HepG2 (cell line): ENCODE data around the gene STUB1. TPM values are rescaled to one million over a fixed set of nuclear protein-coding genes. Genes with fewer than 3 reads are reported as not detected.

Source experiments
- MBNL3 ChIP-seq: fragments of 250-450 bp; sonication (Bioruptor Pico); conservative IDR thresholded peaks from 2 replicates; pipeline ENCODE4 v1.8.0; 2022; ENCODE audit warnings: mild to moderate bottlenecking, inconsistent platforms
- NCOR1 ChIP-seq: fragments of 200-600 bp; sonication (generic); IDR thresholded peaks from 2 replicates; pipeline ENCODE4 v1.7.0; 2017; ENCODE audit warnings: antibody characterized with exemption, low read length, borderline replicate concordance
- PCBP1 ChIP-seq: fragments of 200-400 bp; formaldehyde crosslinking; IDR thresholded peaks from 2 replicates; pipeline ENCODE4 v1.6.1; 2017; ENCODE audit warnings: mild to moderate bottlenecking, low read depth, low read length, borderline replicate concordance
- PHF21A ChIP-seq: sonication (generic); formaldehyde crosslinking; IDR thresholded peaks from 2 replicates; pipeline ENCODE4 v1.5.0; 2020; ENCODE audit warnings: mild to moderate bottlenecking, missing genetic modification reagents
- YEATS2 ChIP-seq: sonication (generic); formaldehyde crosslinking; IDR thresholded peaks from 2 replicates; pipeline ENCODE4 v1.4.0; 2020; ENCODE audit warnings: missing genetic modification reagents, borderline replicate concordance
- ZNF225 ChIP-seq: sonication (generic); formaldehyde crosslinking; IDR thresholded peaks from 2 replicates; pipeline ENCODE4 v1.4.0; 2020; ENCODE audit warnings: mild to moderate bottlenecking, missing genetic modification reagents
- ZNF383 ChIP-seq: sonication (generic); formaldehyde crosslinking; IDR thresholded peaks from 2 replicates; pipeline ENCODE4 v1.4.0; 2020; ENCODE audit warnings: missing genetic modification reagents, mild to moderate bottlenecking, borderline replicate concordance
- polyA plus RNA-seq, 8 experiments: library from polyadenylated mRNA; depleted of rRNA in 3 of 8; stranded (reverse) in 7 of 8; unstranded in 1 of 8; fragments of >200 nt; fragmentation: Illumina TruSeq in 4 of 8; extraction: Trizol in 4 of 8; gene quantifications; 2 replicates each; pipeline versions ENCODE4 v1.2.1 to v1.2.3, GENCODE V29; 2011 to 2016; ENCODE audit warnings: low read depth in 4 of 8, missing spikeins in 1 of 8, mixed read lengths in 1 of 8; ENCODE audit not compliant: insufficient read depth in 1 of 8
- total RNA-seq, 5 experiments: library from RNA; depleted of rRNA; stranded (reverse); fragments of >200 nt; fragmentation: Illumina TruSeq; extraction: Trizol; gene quantifications; 2 replicates each; pipeline ENCODE4 v1.2.3, GENCODE V29; 2016; ENCODE audit warnings: low read depth in 1 of 5
- TF ChIP-seq, protein P1 (sequence below), 2 experiments: sonication (generic) in 1 of 2; formaldehyde crosslinking in 1 of 2; IDR thresholded peaks; 2 replicates each; pipeline versions ENCODE4 v1.4.0 to v1.6.1; 2016 to 2020; ENCODE audit warnings: borderline replicate concordance in 1 of 2, low read depth in 1 of 2, mild to moderate bottlenecking in 1 of 2, missing genetic modification reagents in 1 of 2
- TF ChIP-seq, protein P2 (sequence below): IDR thresholded peaks from 2 replicates; pipeline ENCODE4 v1.6.1; 2012; ENCODE audit warnings: inconsistent platforms
- TF ChIP-seq, protein P3 (sequence below): sonication (generic); formaldehyde crosslinking; IDR thresholded peaks from 2 replicates; pipeline ENCODE4 v1.5.1; 2020; ENCODE audit warnings: missing genetic modification reagents, mild to moderate bottlenecking, borderline replicate concordance

The STUB1 gene
- total and polyA plus RNA-seq, 2 of the 13 experiments (the other 11 are each of a cell fraction or from before 2014, with no cell fraction given): 52.9 to 78.2 TPM

DNA sequence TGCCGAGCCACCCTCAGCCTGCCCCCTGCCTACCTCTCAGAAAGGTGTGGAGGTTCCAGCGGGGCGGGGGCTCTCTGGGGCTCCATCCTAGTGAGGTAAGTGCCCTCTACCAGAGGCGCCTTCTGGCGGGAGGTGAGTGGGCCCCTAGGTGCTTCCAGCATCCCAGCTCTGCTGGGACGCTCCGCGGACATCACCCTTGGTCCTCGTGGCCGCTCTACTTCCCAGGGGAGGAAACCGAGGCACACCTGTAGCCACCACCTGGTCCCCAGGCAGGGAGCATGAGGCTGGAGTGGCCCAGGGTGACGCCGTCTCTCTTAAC is 37.2 kb upstream of the STUB1 start (continued):
- TF ChIP-seq, protein P1, sequence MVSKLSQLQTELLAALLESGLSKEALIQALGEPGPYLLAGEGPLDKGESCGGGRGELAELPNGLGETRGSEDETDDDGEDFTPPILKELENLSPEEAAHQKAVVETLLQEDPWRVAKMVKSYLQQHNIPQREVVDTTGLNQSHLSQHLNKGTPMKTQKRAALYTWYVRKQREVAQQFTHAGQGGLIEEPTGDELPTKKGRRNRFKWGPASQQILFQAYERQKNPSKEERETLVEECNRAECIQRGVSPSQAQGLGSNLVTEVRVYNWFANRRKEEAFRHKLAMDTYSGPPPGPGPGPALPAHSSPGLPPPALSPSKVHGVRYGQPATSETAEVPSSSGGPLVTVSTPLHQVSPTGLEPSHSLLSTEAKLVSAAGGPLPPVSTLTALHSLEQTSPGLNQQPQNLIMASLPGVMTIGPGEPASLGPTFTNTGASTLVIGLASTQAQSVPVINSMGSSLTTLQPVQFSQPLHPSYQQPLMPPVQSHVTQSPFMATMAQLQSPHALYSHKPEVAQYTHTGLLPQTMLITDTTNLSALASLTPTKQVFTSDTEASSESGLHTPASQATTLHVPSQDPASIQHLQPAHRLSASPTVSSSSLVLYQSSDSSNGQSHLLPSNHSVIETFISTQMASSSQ (IDR thresholded peaks at IDR 0.05; ENCODE audit: low read depth): no peak
- TF ChIP-seq, protein P1 (CRISPR knock-in tag; IDR thresholded peaks at IDR 0.05; ENCODE audit: borderline replicate concordance): no peak
- TF ChIP-seq ZNF225 (peak; percentile 50; the same call in 1 of the 2 replicates), YEATS2 (no peak), NCOR1 (no peak), PHF21A (no peak), ZNF383 (CRISPR knock-in tag) (no peak), MBNL3 (CRISPR knock-in tag) (no peak), PCBP1 (0 out of 2 replicates have a peak, but pooled peaks have one; percentile 17)
- TF ChIP-seq, protein P2, sequence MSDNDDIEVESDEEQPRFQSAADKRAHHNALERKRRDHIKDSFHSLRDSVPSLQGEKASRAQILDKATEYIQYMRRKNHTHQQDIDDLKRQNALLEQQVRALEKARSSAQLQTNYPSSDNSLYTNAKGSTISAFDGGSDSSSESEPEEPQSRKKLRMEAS: 0 out of 2 replicates have a peak, but pooled peaks have one; percentile 19
- TF ChIP-seq, protein P3, sequence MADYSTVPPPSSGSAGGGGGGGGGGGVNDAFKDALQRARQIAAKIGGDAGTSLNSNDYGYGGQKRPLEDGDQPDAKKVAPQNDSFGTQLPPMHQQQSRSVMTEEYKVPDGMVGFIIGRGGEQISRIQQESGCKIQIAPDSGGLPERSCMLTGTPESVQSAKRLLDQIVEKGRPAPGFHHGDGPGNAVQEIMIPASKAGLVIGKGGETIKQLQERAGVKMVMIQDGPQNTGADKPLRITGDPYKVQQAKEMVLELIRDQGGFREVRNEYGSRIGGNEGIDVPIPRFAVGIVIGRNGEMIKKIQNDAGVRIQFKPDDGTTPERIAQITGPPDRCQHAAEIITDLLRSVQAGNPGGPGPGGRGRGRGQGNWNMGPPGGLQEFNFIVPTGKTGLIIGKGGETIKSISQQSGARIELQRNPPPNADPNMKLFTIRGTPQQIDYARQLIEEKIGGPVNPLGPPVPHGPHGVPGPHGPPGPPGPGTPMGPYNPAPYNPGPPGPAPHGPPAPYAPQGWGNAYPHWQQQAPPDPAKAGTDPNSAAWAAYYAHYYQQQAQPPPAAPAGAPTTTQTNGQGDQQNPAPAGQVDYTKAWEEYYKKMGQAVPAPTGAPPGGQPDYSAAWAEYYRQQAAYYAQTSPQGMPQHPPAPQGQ (CRISPR knock-in tag): no peak
